GM23338 (cell line): ENCODE results near the gene RAB11FIP3. TPM values are rescaled to one million over a fixed set of nuclear protein-coding genes. Genes with fewer than 3 reads are reported as not detected.

ENCODE experiments used
- ATAC-seq: fragments of 200-7000 bp; cut with Tn5 transposase; 3 replicates; pipeline ENCODE4 v1.9.1; 2020
- DNase-seq: peaks from one replicate; pipeline ENCODE4 v3.0.0-alpha.2; 2015; ENCODE audit warnings: low spot score
- H2AFZ ChIP-seq: fragments of 200-600 bp; sonication (generic); 2 replicates; pipeline ENCODE4 v1.8.0; 2016; ENCODE audit warnings: antibody characterized with exemption, mild to moderate bottlenecking, moderate library complexity
- H3F3A ChIP-seq: fragments of 200-600 bp; sonication (generic); replicated peaks from 2 replicates; pipeline ENCODE4 v1.8.0; 2017; ENCODE audit warnings: antibody characterized with exemption, mixed run types, low read depth
- H3K27ac ChIP-seq: fragments of 200-600 bp; sonication (generic); 2 replicates; pipeline ENCODE4 v1.6.1; 2016; ENCODE audit warnings: low read depth
- H3K27me3 ChIP-seq: fragments of 200-600 bp; sonication (generic); 2 replicates; pipeline ENCODE4 v1.8.0; 2016; ENCODE audit warnings: mild to moderate bottlenecking, mixed run types, moderate library complexity; ENCODE audit not compliant: insufficient read depth
- H3K36me3 ChIP-seq: fragments of 200-600 bp; sonication (generic); 2 replicates; pipeline ENCODE4 v1.8.0; 2016; ENCODE audit warnings: mild to moderate bottlenecking; ENCODE audit not compliant: insufficient read depth
- H3K4me1 ChIP-seq: fragments of 200-600 bp; sonication (generic); 2 replicates; pipeline ENCODE4 v1.8.0; 2016; ENCODE audit warnings: mild to moderate bottlenecking, moderate library complexity; ENCODE audit not compliant: insufficient read depth
- H3K4me2 ChIP-seq: fragments of 200-600 bp; sonication (generic); 2 replicates; pipeline ENCODE4 v1.7.1; 2017; ENCODE audit warnings: mixed run types
- H3K4me3 ChIP-seq: fragments of 200-600 bp; sonication (generic); 2 replicates; pipeline ENCODE4 v1.6.1; 2016; ENCODE audit warnings: mixed run types
- H3K79me2 ChIP-seq: fragments of 200-600 bp; sonication (generic); replicated peaks from 2 replicates; pipeline ENCODE4 v1.8.0; 2017; ENCODE audit warnings: mild to moderate bottlenecking; ENCODE audit not compliant: insufficient read depth
- H3K9me2 ChIP-seq: fragments of 200-600 bp; sonication (generic); 2 replicates; pipeline ENCODE4 v1.8.0; 2017; ENCODE audit not compliant: insufficient read depth
- H4K20me1 ChIP-seq: fragments of 200-600 bp; sonication (generic); replicated peaks from 2 replicates; pipeline ENCODE4 v1.8.0; 2017; ENCODE audit warnings: mild to moderate bottlenecking; ENCODE audit not compliant: insufficient read depth
- H3K27ac Mint-ChIP-seq: 2 replicates; pipeline ENCODE4 v1.8.0; 2020; ENCODE audit warnings: inconsistent platforms, mild to moderate bottlenecking, moderate library complexity, mixed read lengths
- H3K27me3 Mint-ChIP-seq: 3 replicates; pipeline ENCODE4 v1.8.0; 2022; ENCODE audit warnings: low read depth, mild to moderate bottlenecking, moderate library complexity, mixed read lengths, inconsistent platforms; ENCODE audit not compliant: insufficient read depth, poor library complexity
- H3K36me3 Mint-ChIP-seq: 3 replicates; pipeline ENCODE4 v1.8.0; 2021; ENCODE audit warnings: low read depth, mild to moderate bottlenecking, inconsistent platforms, moderate library complexity, mixed read lengths
- H3K4me1 Mint-ChIP-seq: 3 replicates; pipeline ENCODE4 v1.8.0; 2020; ENCODE audit warnings: mild to moderate bottlenecking, inconsistent platforms, mixed read lengths
- H3K4me3 Mint-ChIP-seq: 3 replicates; pipeline ENCODE4 v1.8.0; 2021; ENCODE audit warnings: moderate library complexity, mild to moderate bottlenecking, inconsistent platforms, mixed read lengths
- H3K9me3 Mint-ChIP-seq: 3 replicates; pipeline ENCODE4 v1.8.0; 2020; ENCODE audit warnings: moderate library complexity, mild to moderate bottlenecking, inconsistent platforms, mixed read lengths
- ETS1 ChIP-seq: IDR thresholded peaks from 2 replicates; pipeline ENCODE4 v1.6.1; 2016; ENCODE audit warnings: antibody characterized with exemption
- EZH2 ChIP-seq: fragments of 200-600 bp; sonication (generic); IDR thresholded peaks from one replicate; pipeline ENCODE4 v1.8.0; 2017; ENCODE audit warnings: antibody characterized with exemption, mild to moderate bottlenecking, low read depth; ENCODE audit not compliant: unreplicated experiment
- EZH2phosphoT487 ChIP-seq: fragments of 200-600 bp; sonication (generic); IDR thresholded peaks from one replicate; pipeline ENCODE4 v1.8.1; 2018; ENCODE audit warnings: antibody characterized with exemption; ENCODE audit not compliant: unreplicated experiment
- JUNB ChIP-seq: IDR thresholded peaks from one replicate; pipeline ENCODE4 v1.6.1; 2016; ENCODE audit warnings: antibody characterized with exemption; ENCODE audit not compliant: unreplicated experiment
- REST ChIP-seq: IDR thresholded peaks from one replicate; pipeline ENCODE4 v1.6.1; 2018; ENCODE audit warnings: antibody characterized with exemption; ENCODE audit not compliant: unreplicated experiment
- STAT1 ChIP-seq: IDR thresholded peaks from one replicate; pipeline ENCODE4 v1.6.1; 2016; ENCODE audit warnings: antibody characterized with exemption; ENCODE audit not compliant: unreplicated experiment
- ZNF114 ChIP-seq: fragments of 250-450 bp; sonication (Bioruptor Pico); IDR thresholded peaks from 2 replicates; pipeline ENCODE4 v1.5.0; 2020; ENCODE audit warnings: mild to moderate bottlenecking, moderate library complexity
- ZNF462 ChIP-seq: fragments of 250-450 bp; sonication (Bioruptor Pico); IDR thresholded peaks from 2 replicates; pipeline ENCODE4 v1.5.0; 2020; ENCODE audit warnings: mild to moderate bottlenecking, moderate library complexity
- polyA plus RNA-seq: library from polyadenylated mRNA; unstranded; fragments of >200 nt; fragmentation: Nextera tagmentation; extraction: Ambion mirVana; gene quantifications from 2 replicates; pipeline ENCODE4 v1.2.1, GENCODE V29; 2016
- total RNA-seq: library from RNA; depleted of rRNA; stranded (reverse); fragments of >200 nt; shearing (Covaris generic); gene quantifications from 2 replicates; pipeline ENCODE4 v1.2.3, GENCODE V29; 2014

RAB11FIP3 gene
- total and polyA plus RNA-seq, 2 experiments from 2014 or later, result 3.2 to 29.2 TPM

GRCh38 chr16:378821-379182, 46.6 kb upstream of the RAB11FIP3 start:
- H3K27me3 ChIP-seq, result no peaks in the 10 kb centered on the region
- H4K20me1 ChIP-seq, result peaks cover 5% of the 10 kb centered on the region
- H3K9me2 ChIP-seq, result no peaks in the 10 kb centered on the region
- peaks cover 29% of the 10 kb centered on the region for H3K79me2 ChIP-seq
- peaks cover 18% of the 10 kb centered on the region for H3K27me3 Mint-ChIP-seq
- ATAC-seq (no peak), DNase-seq (no peak)
- H3K27ac ChIP-seq, result no peak overlapping the region
- H3K27ac Mint-ChIP-seq, result no peak overlapping the region
- TF ChIP-seq STAT1, result no peak
- no peak for TF ChIP-seq ZNF462 (CRISPR knock-in tag)
- no peak for TF ChIP-seq EZH2
- no peak for TF ChIP-seq ETS1
- no peak for TF ChIP-seq EZH2phosphoT487
- TF ChIP-seq JUNB, result no peak
- no peak for TF ChIP-seq REST
- TF ChIP-seq ZNF114, result no peak
- H3K4me3 Mint-ChIP-seq, result peak overlapping the region; percentile 45; the same call in 2 of the 3 replicates
- peaks cover 19% of the 10 kb centered on the region for H3F3A ChIP-seq
- peaks cover 20% of the 10 kb centered on the region for H3K4me1 Mint-ChIP-seq
- H2AFZ ChIP-seq, result no peak overlapping the region
- no peaks in the 10 kb centered on the region; the same call in 2 of the 3 replicates for H3K9me3 Mint-ChIP-seq
- H3K4me3 ChIP-seq, result peak overlapping the region; percentile 95; the same call in 1 of the 2 replicates
- H3K36me3 Mint-ChIP-seq, result peaks cover 10% of the 10 kb centered on the region; the same call in 2 of the 3 replicates
- peaks cover 14% of the 10 kb centered on the region for H3K4me1 ChIP-seq
- peak overlapping the region; percentile 90; the same call in 1 of the 2 replicates for H3K4me2 ChIP-seq
- H3K36me3 ChIP-seq, result peaks cover 3% of the 10 kb centered on the region; the same call in 1 of the 2 replicates
